SK-N-SH treated with all-trans-retinoic acid at 6 μM for 48 hours (cell line): ENCODE measurements around the gene DAB2IP.

Source experiments
- ATAC-seq: fragments of 200-7000 bp; cut with Tn5 transposase; 3 replicates; pipeline ENCODE4 v1.9.1; 2020; ENCODE audit warnings: mild to moderate bottlenecking, moderate library complexity
- ARNTL ChIP-seq: fragments of 450-650 bp; formaldehyde crosslinking; IDR thresholded peaks from 2 replicates; pipeline ENCODE4 v1.5.0; 2020; ENCODE audit warnings: low read depth, mild to moderate bottlenecking, moderate library complexity, borderline replicate concordance
- BACH2 ChIP-seq: fragments of 250-450 bp; sonication (Bioruptor Pico); IDR thresholded peaks from 2 replicates; pipeline ENCODE4 v1.9.0; 2021; ENCODE audit warnings: mild to moderate bottlenecking, borderline replicate concordance
- CREB5 ChIP-seq: fragments of 250-450 bp; sonication (Bioruptor Pico); IDR thresholded peaks from 2 replicates; pipeline ENCODE4 v1.5.1; 2020; ENCODE audit warnings: low read depth, mild to moderate bottlenecking, moderate library complexity
- CSDC2 ChIP-seq: fragments of 250-450 bp; sonication (Bioruptor Pico); IDR thresholded peaks from 2 replicates; pipeline ENCODE4 v1.5.0; 2020; ENCODE audit warnings: mild to moderate bottlenecking, moderate library complexity
- CSRNP3 ChIP-seq: fragments of 250-450 bp; sonication (Bioruptor Pico); IDR thresholded peaks from 2 replicates; pipeline ENCODE4 v1.5.1; 2021; ENCODE audit warnings: mild to moderate bottlenecking, moderate library complexity
- ESRRG ChIP-seq: fragments of 250-450 bp; sonication (Bioruptor Pico); IDR thresholded peaks from 2 replicates; pipeline ENCODE4 v1.6.1; 2021; ENCODE audit warnings: mild to moderate bottlenecking
- GLIS3 ChIP-seq: fragments of 250-450 bp; sonication (Bioruptor Pico); IDR thresholded peaks from 2 replicates; pipeline ENCODE4 v1.5.0; 2020; ENCODE audit warnings: mild to moderate bottlenecking, moderate library complexity
- OSR1 ChIP-seq: fragments of 250-450 bp; sonication (Bioruptor Pico); IDR thresholded peaks from 2 replicates; pipeline ENCODE4 v1.8.0; 2022; ENCODE audit warnings: moderate library complexity, mild to moderate bottlenecking, inconsistent platforms
- PATZ1 ChIP-seq: fragments of 250-450 bp; sonication (Bioruptor Pico); IDR thresholded peaks from 2 replicates; pipeline ENCODE4 v1.8.0; 2020; ENCODE audit warnings: mild to moderate bottlenecking, moderate library complexity, borderline replicate concordance
- POU6F1 ChIP-seq: fragments of 250-450 bp; sonication (Bioruptor Pico); IDR thresholded peaks from 2 replicates; pipeline ENCODE4 v1.8.0; 2021; ENCODE audit warnings: low read depth, mild to moderate bottlenecking, moderate library complexity, borderline replicate concordance
- PPARA ChIP-seq: fragments of 250-450 bp; sonication (Bioruptor Pico); IDR thresholded peaks from 2 replicates; pipeline ENCODE4 v1.5.0; 2020; ENCODE audit warnings: mild to moderate bottlenecking, borderline replicate concordance
- RARB ChIP-seq: fragments of 250-450 bp; sonication (Bioruptor Pico); IDR thresholded peaks from 2 replicates; pipeline ENCODE4 v1.8.0; 2021; ENCODE audit warnings: mild to moderate bottlenecking, moderate library complexity
- SNAI2 ChIP-seq: fragments of 250-450 bp; sonication (Bioruptor Pico); IDR thresholded peaks from 2 replicates; pipeline ENCODE4 v1.5.0; 2020; ENCODE audit warnings: mild to moderate bottlenecking, moderate library complexity
- TCF4 ChIP-seq: fragments of 250-450 bp; sonication (Bioruptor Pico); IDR thresholded peaks from 2 replicates; pipeline ENCODE4 v1.8.0; 2021; ENCODE audit warnings: mild to moderate bottlenecking, moderate library complexity, borderline replicate concordance
- TOX ChIP-seq: fragments of 250-450 bp; sonication (Bioruptor Pico); IDR thresholded peaks from 2 replicates; pipeline ENCODE4 v1.8.0; 2021; ENCODE audit warnings: mild to moderate bottlenecking, moderate library complexity, borderline replicate concordance
- TSHZ2 ChIP-seq: fragments of 250-450 bp; sonication (Bioruptor Pico); IDR thresholded peaks from 2 replicates; pipeline ENCODE4 v1.5.0; 2020; ENCODE audit warnings: mild to moderate bottlenecking, moderate library complexity
- ZC3H10 ChIP-seq: fragments of 250-450 bp; sonication (Bioruptor Pico); IDR thresholded peaks from 2 replicates; pipeline ENCODE4 v1.5.1; 2021; ENCODE audit warnings: mild to moderate bottlenecking, moderate library complexity
- ZFP3 ChIP-seq: fragments of 250-450 bp; sonication (Bioruptor Pico); IDR thresholded peaks from 2 replicates; pipeline ENCODE4 v1.5.0; 2020; ENCODE audit warnings: mild to moderate bottlenecking, moderate library complexity
- ZFP30 ChIP-seq: fragments of 450-650 bp; formaldehyde crosslinking; IDR thresholded peaks from 2 replicates; pipeline ENCODE4 v1.5.0; 2022; ENCODE audit warnings: mild to moderate bottlenecking, moderate library complexity
- ZNF565 ChIP-seq: fragments of 450-650 bp; formaldehyde crosslinking; conservative IDR thresholded peaks from 2 replicates; pipeline ENCODE4 v1.5.0; 2020; ENCODE audit warnings: low read depth, mild to moderate bottlenecking, moderate library complexity
- ZNF70 ChIP-seq: fragments of 450-650 bp; formaldehyde crosslinking; IDR thresholded peaks from 2 replicates; pipeline ENCODE4 v1.5.0; 2020; ENCODE audit warnings: mild to moderate bottlenecking, moderate library complexity
- ZNF8 ChIP-seq: fragments of 450-650 bp; formaldehyde crosslinking; IDR thresholded peaks from 2 replicates; pipeline ENCODE4 v1.5.0; 2020; ENCODE audit warnings: mild to moderate bottlenecking, moderate library complexity

Gene DAB2IP

GRCh38 chr9:121768416-121769015, 117.1 kb downstream of the DAB2IP start:
- TF ChIP-seq PPARA (CRISPR knock-in tag) (no peak), CSDC2 (CRISPR knock-in tag) (no peak), ZNF70 (CRISPR knock-in tag) (no peak), ESRRG (CRISPR knock-in tag) (no peak), ZC3H10 (no peak), TCF4 (CRISPR knock-in tag) (no peak), PATZ1 (CRISPR knock-in tag) (no peak), TSHZ2 (CRISPR knock-in tag) (no peak), ZFP30 (no peak), BACH2 (CRISPR knock-in tag) (no peak), ARNTL (CRISPR knock-in tag) (no peak), RARB (CRISPR knock-in tag) (no peak), GLIS3 (CRISPR knock-in tag) (no peak), CREB5 (no peak), POU6F1 (CRISPR knock-in tag) (no peak), CSRNP3 (CRISPR knock-in tag) (no peak), ZNF8 (CRISPR knock-in tag) (no peak)
- no peak for ATAC-seq

- no peak for ATAC-seq
- TF ChIP-seq ARNTL (CRISPR knock-in tag): no peak
- TF ChIP-seq ZNF565 (CRISPR knock-in tag): no peak
- TF ChIP-seq CSDC2 (CRISPR knock-in tag): no peak
- TF ChIP-seq TOX: no peak
- no peak for TF ChIP-seq ESRRG (CRISPR knock-in tag)
- TF ChIP-seq RARB (CRISPR knock-in tag): no peak
- no peak for TF ChIP-seq OSR1 (CRISPR knock-in tag)
- TF ChIP-seq ZFP3: no peak
- no peak for TF ChIP-seq SNAI2 (CRISPR knock-in tag)
- TF ChIP-seq ZNF8 (CRISPR knock-in tag): no peak
- TF ChIP-seq POU6F1 (CRISPR knock-in tag): no peak
- no peak for TF ChIP-seq TCF4 (CRISPR knock-in tag)
- TF ChIP-seq TSHZ2 (CRISPR knock-in tag): no peak
- no peak for TF ChIP-seq PPARA (CRISPR knock-in tag)
Measured at GRCh38 chr9:121769939-121770338, 118.5 kb downstream of the DAB2IP start.
